Fibroblast of lung (primary cell): Measurements from ENCODE around the gene TTC3.
"Not testable (repeated sequence)": the region's sequence is repeated elsewhere in the genome, so short reads cannot be mapped to it uniquely, and the experiment has no call there.

Source experiments
- CTCF ChIP-seq, 2 donors: IDR thresholded peaks in 1 of 2; conservative IDR thresholded peaks in 1 of 2; 1 replicate in 1 of 2; 2 replicates in 1 of 2; pipeline ENCODE4 v1.5.1; 2011 to 2012; ENCODE audit warnings: low read length in 2 of 2, control low read depth in 1 of 2, inconsistent platforms in 1 of 2, low read depth in 1 of 2, mild to moderate bottlenecking in 1 of 2
- EZH2 ChIP-seq: IDR thresholded peaks from 2 replicates; pipeline ENCODE4 v1.5.1; 2012; ENCODE audit warnings: low read length, control low read depth, mild to moderate bottlenecking; ENCODE audit errors: missing control alignments

GRCh38 chr21:37143392-37143791, 70.3 kb downstream of the TTC3 start:
- not testable (repeated sequence) for TF ChIP-seq CTCF (conservative IDR thresholded peaks at IDR 0.05 in 1 of 2, IDR thresholded peaks at IDR 0.05 in 1 of 2; ENCODE audit: low read depth in 1 of 2, low read length in 2 of 2); EZH2
